Loucy (cell line): Measurements from ENCODE around the gene CENPT.
A peak's percentile ranks its signal among the peaks of the same experiment; 100 is the strongest.
"Not testable (repeated sequence)": the region's sequence is repeated elsewhere in the genome, so short reads cannot be mapped to it uniquely, and the experiment has no call there.

Experiments used
- H2AFZ ChIP-seq: fragments of 200-600 bp; sonication (generic); 2 replicates; pipeline ENCODE4 v1.6.0; 2016; ENCODE audit warnings: antibody characterized with exemption, mild to moderate bottlenecking, low read length, moderate library complexity
- H3F3A ChIP-seq: fragments of 200-600 bp; 2 replicates; pipeline ENCODE4 v1.6.0; 2016; ENCODE audit warnings: antibody characterized with exemption, low read depth, mild to moderate bottlenecking
- H3K27me3 ChIP-seq: fragments of 200-600 bp; sonication (generic); 2 replicates; pipeline ENCODE4 v1.6.1; 2014; ENCODE audit warnings: low read length, mild to moderate bottlenecking; ENCODE audit not compliant: insufficient read depth, poor library complexity, severe bottlenecking
- H3K36me3 ChIP-seq: fragments of 200-600 bp; sonication (generic); 2 replicates; pipeline ENCODE4 v1.6.1; 2016; ENCODE audit warnings: low read length; ENCODE audit not compliant: insufficient read depth
- H3K4me1 ChIP-seq: fragments of 200-600 bp; sonication (generic); 2 replicates; pipeline ENCODE4 v1.5.1; 2014; ENCODE audit warnings: low read length, mild to moderate bottlenecking; ENCODE audit not compliant: insufficient read depth, poor library complexity, severe bottlenecking
- H3K4me2 ChIP-seq: fragments of 200-600 bp; sonication (generic); 2 replicates; pipeline ENCODE4 v1.6.0; 2014; ENCODE audit warnings: antibody characterized with exemption, low read length, low read depth, mild to moderate bottlenecking; ENCODE audit not compliant: poor library complexity, severe bottlenecking
- H3K4me3 ChIP-seq: fragments of 200-600 bp; sonication (generic); 2 replicates; pipeline ENCODE4 v1.5.1; 2014; ENCODE audit warnings: low read length, mild to moderate bottlenecking, mixed read lengths; ENCODE audit not compliant: poor library complexity, severe bottlenecking
- H3K79me2 ChIP-seq: fragments of 200-600 bp; sonication (generic); 2 replicates; pipeline ENCODE4 v1.6.1; 2014; ENCODE audit warnings: low read length; ENCODE audit not compliant: insufficient read depth
- H3K9ac ChIP-seq: fragments of 200-600 bp; sonication (generic); 2 replicates; pipeline ENCODE4 v1.6.0; 2014; ENCODE audit warnings: mild to moderate bottlenecking, low read depth, low read length, moderate library complexity; ENCODE audit not compliant: poor library complexity, severe bottlenecking
- H3K9me2 ChIP-seq: fragments of 200-600 bp; sonication (generic); replicated peaks from 2 replicates; pipeline ENCODE4 v1.6.1; 2016; ENCODE audit warnings: low read depth, low read length, mixed read lengths
- H3K9me3 ChIP-seq: fragments of 200-600 bp; sonication (generic); 2 replicates; pipeline ENCODE4 v1.6.1; 2014; ENCODE audit warnings: mild to moderate bottlenecking, antibody characterized with exemption, low read length, low read depth; ENCODE audit not compliant: insufficient read depth
- H4K20me1 ChIP-seq: fragments of 200-600 bp; sonication (generic); 2 replicates; pipeline ENCODE4 v1.6.0; 2014; ENCODE audit warnings: antibody characterized with exemption, low read length, mild to moderate bottlenecking; ENCODE audit not compliant: insufficient read depth, poor library complexity, severe bottlenecking
- EZH2phosphoT487 ChIP-seq: fragments of 200-600 bp; IDR thresholded peaks from 2 replicates; pipeline ENCODE4 v1.6.1; 2018; ENCODE audit warnings: antibody characterized with exemption, mild to moderate bottlenecking, moderate library complexity, borderline replicate concordance
- TF ChIP-seq, protein P1 (sequence below): fragments of 200-600 bp; sonication (generic); conservative IDR thresholded peaks from 2 replicates; pipeline ENCODE4 v1.5.1; 2014; ENCODE audit warnings: mild to moderate bottlenecking, antibody characterized with exemption, low read length

The CENPT gene

DNA sequence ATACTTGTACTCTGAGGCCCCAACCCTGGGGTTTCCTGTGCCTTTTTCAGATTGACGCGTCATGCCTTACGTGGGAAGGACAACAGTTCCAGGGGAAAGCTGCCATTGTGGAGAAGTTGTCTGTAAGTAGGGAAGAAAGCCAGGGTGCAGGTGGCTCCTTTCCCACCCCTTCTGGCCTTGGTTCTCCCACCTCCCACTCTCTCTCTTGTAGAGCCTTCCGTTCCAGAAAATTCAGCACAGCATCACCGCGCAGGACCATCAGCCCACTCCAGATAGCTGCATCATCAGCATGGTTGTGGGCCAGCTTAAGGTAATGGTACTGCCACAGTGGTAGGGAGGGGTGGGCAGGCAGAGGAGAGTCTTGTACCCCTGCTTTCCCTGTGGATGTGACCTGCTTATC lies 20.8 kb upstream of the CENPT start:
- H2AFZ ChIP-seq: no peak overlapping the region
- no peaks in the 10 kb centered on the region for H3K4me1 ChIP-seq
- no peaks in the 10 kb centered on the region for H3K9me3 ChIP-seq
- no peaks in the 10 kb centered on the region for H3F3A ChIP-seq
- peaks cover 14% of the 10 kb centered on the region for H3K79me2 ChIP-seq
- no peak for TF ChIP-seq EZH2phosphoT487
- TF ChIP-seq, protein P1, sequence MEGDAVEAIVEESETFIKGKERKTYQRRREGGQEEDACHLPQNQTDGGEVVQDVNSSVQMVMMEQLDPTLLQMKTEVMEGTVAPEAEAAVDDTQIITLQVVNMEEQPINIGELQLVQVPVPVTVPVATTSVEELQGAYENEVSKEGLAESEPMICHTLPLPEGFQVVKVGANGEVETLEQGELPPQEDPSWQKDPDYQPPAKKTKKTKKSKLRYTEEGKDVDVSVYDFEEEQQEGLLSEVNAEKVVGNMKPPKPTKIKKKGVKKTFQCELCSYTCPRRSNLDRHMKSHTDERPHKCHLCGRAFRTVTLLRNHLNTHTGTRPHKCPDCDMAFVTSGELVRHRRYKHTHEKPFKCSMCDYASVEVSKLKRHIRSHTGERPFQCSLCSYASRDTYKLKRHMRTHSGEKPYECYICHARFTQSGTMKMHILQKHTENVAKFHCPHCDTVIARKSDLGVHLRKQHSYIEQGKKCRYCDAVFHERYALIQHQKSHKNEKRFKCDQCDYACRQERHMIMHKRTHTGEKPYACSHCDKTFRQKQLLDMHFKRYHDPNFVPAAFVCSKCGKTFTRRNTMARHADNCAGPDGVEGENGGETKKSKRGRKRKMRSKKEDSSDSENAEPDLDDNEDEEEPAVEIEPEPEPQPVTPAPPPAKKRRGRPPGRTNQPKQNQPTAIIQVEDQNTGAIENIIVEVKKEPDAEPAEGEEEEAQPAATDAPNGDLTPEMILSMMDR: no peak
- peaks cover 65% of the 10 kb centered on the region; the same call in 1 of the 2 replicates for H3K36me3 ChIP-seq
- H3K4me2 ChIP-seq: no peak overlapping the region
- H3K9ac ChIP-seq: no peak overlapping the region
- no peak overlapping the region for H3K4me3 ChIP-seq
- H4K20me1 ChIP-seq: peaks cover 14% of the 10 kb centered on the region
- H3K9me2 ChIP-seq: no peaks in the 10 kb centered on the region
- H3K27me3 ChIP-seq: no peaks in the 10 kb centered on the region

DNA sequence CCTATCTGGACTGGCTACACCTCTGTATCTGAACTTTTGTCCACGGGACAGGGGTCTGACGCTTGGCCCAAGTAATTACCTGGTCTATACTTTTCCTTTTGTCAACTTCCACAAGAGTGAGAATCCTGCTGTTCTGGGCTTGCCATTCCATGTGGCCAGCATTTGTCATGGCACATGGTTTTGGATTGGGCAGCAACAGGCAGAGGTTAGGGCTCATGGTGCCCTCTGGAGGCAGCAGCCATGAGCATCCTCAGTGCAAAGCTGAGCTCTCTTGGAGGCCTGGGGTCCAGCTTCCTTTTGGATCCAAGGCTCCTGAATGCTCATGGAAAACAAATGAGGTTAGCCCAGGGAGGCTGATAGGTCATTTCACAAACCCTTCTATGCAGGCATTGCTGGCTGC lies 17.8 kb upstream of the CENPT start:
- Histone ChIP-seq H3K79me2 (peaks cover 38% of the 10 kb centered on the region), H4K20me1 (peaks cover 17% of the 10 kb centered on the region), H3K4me3 (no peak overlapping the region), H3F3A (no peaks in the 10 kb centered on the region), H3K9ac (no peak overlapping the region), H3K4me1 (no peaks in the 10 kb centered on the region), H3K9me3 (no peaks in the 10 kb centered on the region), H3K9me2 (no peaks in the 10 kb centered on the region), H3K36me3 (peaks cover 68% of the 10 kb centered on the region; the same call in 1 of the 2 replicates), H3K27me3 (no peaks in the 10 kb centered on the region), H2AFZ (no peak overlapping the region), H3K4me2 (no peak overlapping the region)
- TF ChIP-seq, protein P1: peak; percentile 64
- no peak for TF ChIP-seq EZH2phosphoT487

DNA sequence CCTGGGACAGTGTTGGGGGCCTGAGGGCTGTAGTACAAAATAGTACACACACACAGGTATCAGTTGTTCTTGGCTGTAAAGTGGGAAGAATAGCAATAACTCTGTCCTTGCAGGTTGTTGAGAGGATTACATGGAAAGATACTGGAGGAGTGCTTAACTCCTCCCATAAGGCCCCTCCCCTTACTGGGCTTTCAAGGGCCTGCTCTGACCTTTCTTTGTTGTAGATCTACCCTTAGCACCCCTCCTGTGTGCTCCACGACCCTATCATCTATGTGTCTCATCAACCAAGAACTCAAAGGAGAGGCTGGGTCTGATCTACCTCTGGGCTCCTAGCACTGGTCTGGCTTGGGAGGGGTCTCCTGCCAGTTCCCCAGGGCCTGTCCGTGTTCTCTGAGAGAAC lies 17.1 kb upstream of the CENPT start:
- TF ChIP-seq EZH2phosphoT487: no peak
- TF ChIP-seq, protein P1: no peak
- H3K4me2 ChIP-seq: no peak overlapping the region
- H3K36me3 ChIP-seq: peaks cover 65% of the 10 kb centered on the region; the same call in 1 of the 2 replicates
- H3K4me3 ChIP-seq: no peak overlapping the region
- no peaks in the 10 kb centered on the region for H3K27me3 ChIP-seq
- no peak overlapping the region for H3K9ac ChIP-seq
- peaks cover 19% of the 10 kb centered on the region for H4K20me1 ChIP-seq
- no peaks in the 10 kb centered on the region for H3K9me2 ChIP-seq
- no peak overlapping the region for H2AFZ ChIP-seq
- peaks cover 44% of the 10 kb centered on the region for H3K79me2 ChIP-seq
- no peaks in the 10 kb centered on the region for H3K9me3 ChIP-seq
- no peaks in the 10 kb centered on the region for H3K4me1 ChIP-seq
- H3F3A ChIP-seq: no peaks in the 10 kb centered on the region

DNA sequence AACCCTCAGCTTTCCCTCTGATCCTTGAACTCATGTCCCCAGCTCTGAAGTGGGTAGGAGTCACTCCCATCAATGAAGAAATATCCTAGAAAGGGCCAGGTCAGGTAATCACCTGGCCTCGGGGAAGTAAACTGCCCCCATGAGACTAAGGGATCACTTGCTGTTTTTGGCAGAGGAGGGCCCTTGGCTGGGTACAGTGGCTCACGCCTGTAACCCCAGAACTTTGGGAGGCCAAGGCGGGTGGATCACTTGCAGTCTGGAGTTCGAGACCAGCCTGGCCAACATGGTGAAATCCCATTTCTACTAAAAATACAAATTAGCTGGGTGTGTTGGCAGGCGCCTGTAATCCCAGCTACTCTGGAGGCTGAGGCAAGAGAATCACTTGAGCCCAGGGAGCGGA lies 16.6 kb upstream of the CENPT start:
- Histone ChIP-seq H3K36me3 (peaks cover 60% of the 10 kb centered on the region; the same call in 1 of the 2 replicates), H3K79me2 (peaks cover 50% of the 10 kb centered on the region), H4K20me1 (peaks cover 19% of the 10 kb centered on the region)
- H3K9me2 ChIP-seq, H3K9me3 ChIP-seq, H3K4me1 ChIP-seq, H3K9ac ChIP-seq, H3F3A ChIP-seq, H3K4me2 ChIP-seq, H3K27me3 ChIP-seq, H3K4me3 ChIP-seq, H2AFZ ChIP-seq: not testable (repeated sequence)
